22Rv1 (cell line): ENCODE measurements around the gene GIMD1.
A peak's percentile ranks its signal among the peaks of the same experiment; 100 is the strongest.
"Not testable (repeated sequence)": the region's sequence is repeated elsewhere in the genome, so short reads cannot be mapped to it uniquely, and the experiment has no call there.

ENCODE experiments used
- H3K27ac ChIP-seq: fragments of 450-650 bp; 2 replicates; pipeline ENCODE4 v1.5.1; 2017
- CTCF ChIP-seq: fragments of 450-650 bp; IDR thresholded peaks from 2 replicates; pipeline ENCODE4 v1.5.1; 2017; ENCODE audit warnings: mild to moderate bottlenecking
- ZFX ChIP-seq: fragments of 450-650 bp; IDR thresholded peaks from 2 replicates; pipeline ENCODE4 v1.6.1; 2017; ENCODE audit warnings: antibody characterized with exemption, borderline replicate concordance

The GIMD1 gene

GRCh38 chr4:106323119-106323518 lies 45.5 kb downstream of the GIMD1 start:
- H3K27ac ChIP-seq, result no peak overlapping the region
- TF ChIP-seq ZFX, result no peak
- TF ChIP-seq CTCF, result no peak

- not testable (repeated sequence) for H3K27ac ChIP-seq
These were observed 46.8 kb downstream of the GIMD1 start for GRCh38 chr4:106321814-106322213.

- H3K27ac ChIP-seq, result not testable (repeated sequence)
These were observed 47.4 kb downstream of the GIMD1 start for GRCh38 chr4:106321168-106321567.

- TF ChIP-seq ZFX, result no peak
- TF ChIP-seq CTCF, result no peak
- no peak overlapping the region for H3K27ac ChIP-seq
These were observed 48.3 kb downstream of the GIMD1 start for GRCh38 chr4:106320235-106320634.

- no peak overlapping the region for H3K27ac ChIP-seq
- TF ChIP-seq ZFX (no peak), CTCF (no peak)
These were observed 50.1 kb downstream of the GIMD1 start for GRCh38 chr4:106318511-106318910.

GRCh38 chr4:106317815-106318214 lies 50.8 kb downstream of the GIMD1 start:
- TF ChIP-seq CTCF, result no peak
- no peak for TF ChIP-seq ZFX
- H3K27ac ChIP-seq, result no peak overlapping the region

- TF ChIP-seq ZFX (no peak), CTCF (no peak)
- peak overlapping the region; percentile 93 for H3K27ac ChIP-seq
These were observed 51.7 kb downstream of the GIMD1 start for GRCh38 chr4:106316773-106317409.

GRCh38 chr4:106315968-106316772 lies 52.4 kb downstream of the GIMD1 start, which contains the start of the genes AIMP1 and TBCK:
Gene AIMP1, plus strand, starts transcription at chr4:106316550. Its CDS starts 8,460 bp downstream, at chr4:106325010.
Gene TBCK, minus strand, starts transcription at chr4:106316209. Its CDS starts 7,249 bp downstream, at chr4:106308960.
- TF ChIP-seq ZFX (no peak), CTCF (no peak)
- peak within 1 kb of the TSS; percentile 93 for H3K27ac ChIP-seq
